Osteocyte (in vitro differentiated cells): ENCODE results near the gene ENTPD5. TPM values are rescaled to one million over a fixed set of nuclear protein-coding genes. Genes with fewer than 3 reads are reported as not detected.

Experiments
- DNase-seq: peaks from one replicate; pipeline ENCODE4 v3.0.0; 2021; ENCODE audit warnings: mixed read lengths; ENCODE audit not compliant: unreplicated experiment; ENCODE audit errors: extremely low spot score
- H3K27ac Mint-ChIP-seq: one replicate; pipeline ENCODE4 v1.8.0; 2021; ENCODE audit warnings: mild to moderate bottlenecking, mixed read lengths; ENCODE audit not compliant: unreplicated experiment
- H3K27me3 Mint-ChIP-seq: one replicate; pipeline ENCODE4 v1.8.0; 2021; ENCODE audit warnings: mixed read lengths; ENCODE audit not compliant: unreplicated experiment
- H3K36me3 Mint-ChIP-seq: one replicate; pipeline ENCODE4 v1.8.0; 2021; ENCODE audit warnings: mixed read lengths; ENCODE audit not compliant: unreplicated experiment
- H3K4me1 Mint-ChIP-seq: one replicate; pipeline ENCODE4 v1.8.0; 2021; ENCODE audit warnings: mixed read lengths; ENCODE audit not compliant: unreplicated experiment
- H3K4me3 Mint-ChIP-seq: one replicate; pipeline ENCODE4 v1.8.0; 2021; ENCODE audit warnings: mild to moderate bottlenecking, moderate library complexity, mixed read lengths; ENCODE audit not compliant: unreplicated experiment
- H3K9me3 Mint-ChIP-seq: one replicate; pipeline ENCODE4 v1.8.0; 2021; ENCODE audit warnings: mixed read lengths; ENCODE audit not compliant: unreplicated experiment
- CTCF ChIP-seq: fragments of 200-600 bp; sonication (generic); IDR thresholded peaks from 2 replicates; pipeline ENCODE4 v1.5.0; 2021; ENCODE audit warnings: antibody characterized with exemption, mild to moderate bottlenecking, moderate library complexity
- total RNA-seq: library from RNA; stranded (reverse); gene quantifications from 2 replicates; pipeline ENCODE4 v1.2.1, GENCODE V29; 2021

The ENTPD5 gene
- total RNA-seq, 1 donor from 2014 or later = 17.0 TPM

- TF ChIP-seq CTCF = no peak
- DNase-seq = no peak
- H3K4me3 Mint-ChIP-seq = no peak overlapping the region
- peaks cover 36% of the 10 kb centered on the region for H3K36me3 Mint-ChIP-seq
- no peak overlapping the region for H3K27ac Mint-ChIP-seq
- H3K4me1 Mint-ChIP-seq = peaks cover 2% of the 10 kb centered on the region
- no peaks in the 10 kb centered on the region for H3K9me3 Mint-ChIP-seq
- no peaks in the 10 kb centered on the region for H3K27me3 Mint-ChIP-seq
These were observed 43.7 kb upstream of the ENTPD5 start for GRCh38 chr14:74062809-74063150.

GRCh38 chr14:74049876-74050495 lies 30.9 kb upstream of the ENTPD5 start:
- no peak overlapping the region for H3K27ac Mint-ChIP-seq

GRCh38 chr14:74048281-74048680 lies 29.2 kb upstream of the ENTPD5 start:
- no peak overlapping the region for H3K4me3 Mint-ChIP-seq
- no peaks in the 10 kb centered on the region for H3K9me3 Mint-ChIP-seq
- no peaks in the 10 kb centered on the region for H3K27me3 Mint-ChIP-seq
- H3K36me3 Mint-ChIP-seq = peaks cover 11% of the 10 kb centered on the region
- TF ChIP-seq CTCF = no peak
- DNase-seq = peak; percentile 36
- no peaks in the 10 kb centered on the region for H3K4me1 Mint-ChIP-seq
- H3K27ac Mint-ChIP-seq = no peak overlapping the region

More at GRCh38 chr14:74049876-74050495, 30.9 kb upstream of the ENTPD5 start:
- no peak for TF ChIP-seq CTCF
- H3K4me3 Mint-ChIP-seq = no peak overlapping the region
- no peaks in the 10 kb centered on the region for H3K27me3 Mint-ChIP-seq
- no peak for DNase-seq
- H3K4me1 Mint-ChIP-seq = no peaks in the 10 kb centered on the region
- H3K9me3 Mint-ChIP-seq = no peaks in the 10 kb centered on the region
- peaks cover 11% of the 10 kb centered on the region for H3K36me3 Mint-ChIP-seq

GRCh38 chr14:74045522-74045921 lies 26.4 kb upstream of the ENTPD5 start:
- H3K27ac Mint-ChIP-seq = no peak overlapping the region
- TF ChIP-seq CTCF = no peak
- no peaks in the 10 kb centered on the region for H3K9me3 Mint-ChIP-seq
- no peaks in the 10 kb centered on the region for H3K4me1 Mint-ChIP-seq
- H3K36me3 Mint-ChIP-seq = peaks cover 11% of the 10 kb centered on the region
- H3K4me3 Mint-ChIP-seq = no peak overlapping the region
- no peak for DNase-seq
- H3K27me3 Mint-ChIP-seq = no peaks in the 10 kb centered on the region

GRCh38 chr14:74042296-74042695 lies 23.2 kb upstream of the ENTPD5 start:
- H3K27ac Mint-ChIP-seq = no peak overlapping the region
- H3K9me3 Mint-ChIP-seq = no peaks in the 10 kb centered on the region
- no peaks in the 10 kb centered on the region for H3K4me1 Mint-ChIP-seq
- no peak for DNase-seq
- no peak for TF ChIP-seq CTCF
- H3K36me3 Mint-ChIP-seq = peaks cover 8% of the 10 kb centered on the region
- H3K4me3 Mint-ChIP-seq = no peak overlapping the region
- H3K27me3 Mint-ChIP-seq = no peaks in the 10 kb centered on the region
